Osteocyte (in vitro differentiated cells): Measurements from ENCODE around the gene GREB1. TPM values are rescaled to one million over a fixed set of nuclear protein-coding genes. Genes with fewer than 3 reads are reported as not detected.

Source experiments
- DNase-seq: peaks from one replicate; pipeline ENCODE4 v3.0.0; 2021; ENCODE audit warnings: mixed read lengths; ENCODE audit not compliant: unreplicated experiment; ENCODE audit errors: extremely low spot score
- H3K27ac Mint-ChIP-seq: one replicate; pipeline ENCODE4 v1.8.0; 2021; ENCODE audit warnings: mild to moderate bottlenecking, mixed read lengths; ENCODE audit not compliant: unreplicated experiment
- H3K27me3 Mint-ChIP-seq: one replicate; pipeline ENCODE4 v1.8.0; 2021; ENCODE audit warnings: mixed read lengths; ENCODE audit not compliant: unreplicated experiment
- H3K36me3 Mint-ChIP-seq: one replicate; pipeline ENCODE4 v1.8.0; 2021; ENCODE audit warnings: mixed read lengths; ENCODE audit not compliant: unreplicated experiment
- H3K4me1 Mint-ChIP-seq: one replicate; pipeline ENCODE4 v1.8.0; 2021; ENCODE audit warnings: mixed read lengths; ENCODE audit not compliant: unreplicated experiment
- H3K4me3 Mint-ChIP-seq: one replicate; pipeline ENCODE4 v1.8.0; 2021; ENCODE audit warnings: mild to moderate bottlenecking, moderate library complexity, mixed read lengths; ENCODE audit not compliant: unreplicated experiment
- H3K9me3 Mint-ChIP-seq: one replicate; pipeline ENCODE4 v1.8.0; 2021; ENCODE audit warnings: mixed read lengths; ENCODE audit not compliant: unreplicated experiment
- total RNA-seq: library from RNA; stranded (reverse); gene quantifications from 2 replicates; pipeline ENCODE4 v1.2.1, GENCODE V29; 2021
- TF ChIP-seq, protein P1 (sequence below): fragments of 200-600 bp; sonication (generic); IDR thresholded peaks from 2 replicates; pipeline ENCODE4 v1.5.0; 2021; ENCODE audit warnings: antibody characterized with exemption, mild to moderate bottlenecking, moderate library complexity

The GREB1 gene
- total RNA-seq, 1 donor from 2014 or later = 0.54 TPM

- TF ChIP-seq, protein P1, sequence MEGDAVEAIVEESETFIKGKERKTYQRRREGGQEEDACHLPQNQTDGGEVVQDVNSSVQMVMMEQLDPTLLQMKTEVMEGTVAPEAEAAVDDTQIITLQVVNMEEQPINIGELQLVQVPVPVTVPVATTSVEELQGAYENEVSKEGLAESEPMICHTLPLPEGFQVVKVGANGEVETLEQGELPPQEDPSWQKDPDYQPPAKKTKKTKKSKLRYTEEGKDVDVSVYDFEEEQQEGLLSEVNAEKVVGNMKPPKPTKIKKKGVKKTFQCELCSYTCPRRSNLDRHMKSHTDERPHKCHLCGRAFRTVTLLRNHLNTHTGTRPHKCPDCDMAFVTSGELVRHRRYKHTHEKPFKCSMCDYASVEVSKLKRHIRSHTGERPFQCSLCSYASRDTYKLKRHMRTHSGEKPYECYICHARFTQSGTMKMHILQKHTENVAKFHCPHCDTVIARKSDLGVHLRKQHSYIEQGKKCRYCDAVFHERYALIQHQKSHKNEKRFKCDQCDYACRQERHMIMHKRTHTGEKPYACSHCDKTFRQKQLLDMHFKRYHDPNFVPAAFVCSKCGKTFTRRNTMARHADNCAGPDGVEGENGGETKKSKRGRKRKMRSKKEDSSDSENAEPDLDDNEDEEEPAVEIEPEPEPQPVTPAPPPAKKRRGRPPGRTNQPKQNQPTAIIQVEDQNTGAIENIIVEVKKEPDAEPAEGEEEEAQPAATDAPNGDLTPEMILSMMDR = no peak
- Mint-ChIP-seq H3K4me1 (no peaks in the 10 kb centered on the region), H3K36me3 (no peaks in the 10 kb centered on the region), H3K27me3 (peaks cover 15% of the 10 kb centered on the region), H3K4me3 (no peak overlapping the region), H3K27ac (no peak overlapping the region), H3K9me3 (no peaks in the 10 kb centered on the region)
- no peak for DNase-seq
These were observed 55.6 kb downstream of the GREB1 start for GRCh38 chr2:11589316-11589940.

DNA sequence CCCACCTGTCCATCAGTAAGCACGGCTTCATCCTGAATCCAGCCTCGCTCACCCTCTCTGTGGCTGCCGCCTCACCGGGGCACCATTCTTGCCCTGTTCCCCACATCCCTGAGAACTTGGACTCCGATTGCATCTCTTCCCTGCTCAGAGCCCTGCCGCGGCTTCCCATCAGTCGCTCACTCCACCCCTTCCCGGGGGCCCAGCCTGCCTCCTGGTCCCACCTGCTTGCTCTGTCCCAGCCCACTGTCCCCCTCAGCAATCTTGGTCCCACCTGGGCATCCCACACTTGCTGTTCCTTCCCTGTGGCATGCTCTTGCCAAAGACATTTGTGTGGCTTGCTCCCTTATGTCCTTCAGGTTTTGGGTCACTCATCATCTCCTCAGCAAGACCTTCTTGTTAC, 56.3 kb downstream of the GREB1 start:
- no peaks in the 10 kb centered on the region for H3K9me3 Mint-ChIP-seq

GRCh38 chr2:11591091-11591490, 57.2 kb downstream of the GREB1 start:
- Mint-ChIP-seq H3K4me1 (no peaks in the 10 kb centered on the region), H3K27ac (no peak overlapping the region), H3K27me3 (peaks cover 9% of the 10 kb centered on the region), H3K4me3 (no peak overlapping the region), H3K36me3 (no peaks in the 10 kb centered on the region), H3K9me3 (no peaks in the 10 kb centered on the region)
- DNase-seq = no peak
- TF ChIP-seq, protein P1 = no peak

More for the DNA sequence above, 56.3 kb downstream of the GREB1 start:
- no peak for DNase-seq
- TF ChIP-seq, protein P1 = no peak
- H3K36me3 Mint-ChIP-seq = no peaks in the 10 kb centered on the region
- H3K4me1 Mint-ChIP-seq = no peaks in the 10 kb centered on the region
- no peak overlapping the region for H3K4me3 Mint-ChIP-seq
- H3K27me3 Mint-ChIP-seq = peaks cover 15% of the 10 kb centered on the region
- no peak overlapping the region for H3K27ac Mint-ChIP-seq

DNA sequence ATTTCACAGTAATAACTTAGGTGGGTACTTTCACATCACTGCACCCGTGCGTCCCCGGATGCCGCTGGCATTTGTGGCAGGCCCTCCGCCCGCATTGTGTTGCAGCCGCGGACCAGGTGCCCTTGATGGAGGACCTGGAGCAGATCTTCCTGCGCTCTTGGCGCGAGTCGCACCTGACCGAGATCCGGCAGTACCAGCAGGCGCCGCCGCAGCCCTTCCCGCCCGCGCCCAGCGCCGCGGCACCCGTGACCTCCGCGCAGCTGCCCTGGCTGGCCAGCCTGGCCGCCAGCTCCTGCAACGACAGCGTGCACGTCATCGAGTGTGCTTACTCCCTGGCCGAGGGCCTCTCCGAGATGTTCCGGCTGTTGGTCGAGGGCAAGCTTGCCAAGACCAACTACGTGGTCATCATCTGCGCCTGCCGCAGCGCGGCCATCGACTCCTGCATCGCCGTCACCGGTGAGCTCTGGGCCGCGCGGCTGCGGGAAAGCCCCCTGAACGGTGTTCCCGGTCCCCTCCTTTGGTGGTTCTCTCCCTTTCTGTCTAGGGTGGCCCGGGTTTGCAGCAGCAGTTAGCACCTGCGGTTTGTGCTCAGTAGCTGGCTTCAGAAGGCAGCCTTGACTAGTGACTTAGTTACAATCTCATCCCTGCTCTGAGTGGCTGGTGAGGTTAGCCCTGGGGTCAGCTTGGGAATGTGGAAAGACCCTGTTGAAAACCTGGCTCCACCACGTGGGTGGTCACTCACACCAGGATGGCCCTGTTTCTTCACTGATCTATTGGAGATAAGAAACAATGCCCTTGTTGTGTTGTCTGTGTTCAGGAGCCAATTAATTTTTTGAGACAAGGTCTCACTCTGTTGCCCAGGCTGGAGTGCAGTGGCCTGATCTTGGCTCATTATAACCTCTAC, 59.1 kb downstream of the GREB1 start:
- peaks cover 7% of the 10 kb centered on the region for H3K27me3 Mint-ChIP-seq
- H3K4me3 Mint-ChIP-seq = no peak overlapping the region
- no peak for DNase-seq
- H3K36me3 Mint-ChIP-seq = no peaks in the 10 kb centered on the region
- no peaks in the 10 kb centered on the region for H3K9me3 Mint-ChIP-seq
- H3K4me1 Mint-ChIP-seq = no peaks in the 10 kb centered on the region
- H3K27ac Mint-ChIP-seq = no peak overlapping the region
- TF ChIP-seq, protein P1 = no peak

DNA sequence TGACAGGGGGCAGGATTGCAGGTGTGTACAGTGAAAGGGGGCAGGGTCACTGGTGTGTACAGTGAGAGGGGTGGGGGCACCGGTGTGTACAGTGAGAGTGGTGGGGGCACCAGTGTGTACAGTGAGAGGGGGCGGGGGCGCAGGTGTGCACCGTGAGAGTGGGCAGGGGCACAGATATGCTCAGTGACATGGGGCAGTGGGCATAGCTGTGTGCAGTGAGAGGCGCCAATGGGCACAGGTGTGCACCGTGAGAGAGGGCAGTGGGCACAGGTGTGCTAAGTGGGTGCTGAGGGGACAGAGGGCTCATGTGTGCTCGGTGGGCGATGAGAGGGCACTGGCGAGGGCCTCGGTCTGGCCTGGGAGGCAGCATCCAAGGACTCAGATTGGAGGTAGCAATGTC, 63.0 kb downstream of the GREB1 start:
- Mint-ChIP-seq H3K9me3 (no peaks in the 10 kb centered on the region), H3K27ac (no peak overlapping the region), H3K4me3 (no peak overlapping the region), H3K4me1 (no peaks in the 10 kb centered on the region), H3K36me3 (no peaks in the 10 kb centered on the region), H3K27me3 (peaks cover 16% of the 10 kb centered on the region)
- TF ChIP-seq, protein P1 = no peak
- DNase-seq = no peak
